GM18861 (cell line): ENCODE data around the gene GLT1D1.
"Not testable (repeated sequence)": the region's sequence is repeated elsewhere in the genome, so short reads cannot be mapped to it uniquely, and the experiment has no call there.

Experiments
- ATAC-seq: cut with Tn5 transposase; IDR thresholded peaks from one replicate; pipeline ENCODE4 v1.9.1; 2021; ENCODE audit not compliant: unreplicated experiment

GLT1D1 gene

DNA sequence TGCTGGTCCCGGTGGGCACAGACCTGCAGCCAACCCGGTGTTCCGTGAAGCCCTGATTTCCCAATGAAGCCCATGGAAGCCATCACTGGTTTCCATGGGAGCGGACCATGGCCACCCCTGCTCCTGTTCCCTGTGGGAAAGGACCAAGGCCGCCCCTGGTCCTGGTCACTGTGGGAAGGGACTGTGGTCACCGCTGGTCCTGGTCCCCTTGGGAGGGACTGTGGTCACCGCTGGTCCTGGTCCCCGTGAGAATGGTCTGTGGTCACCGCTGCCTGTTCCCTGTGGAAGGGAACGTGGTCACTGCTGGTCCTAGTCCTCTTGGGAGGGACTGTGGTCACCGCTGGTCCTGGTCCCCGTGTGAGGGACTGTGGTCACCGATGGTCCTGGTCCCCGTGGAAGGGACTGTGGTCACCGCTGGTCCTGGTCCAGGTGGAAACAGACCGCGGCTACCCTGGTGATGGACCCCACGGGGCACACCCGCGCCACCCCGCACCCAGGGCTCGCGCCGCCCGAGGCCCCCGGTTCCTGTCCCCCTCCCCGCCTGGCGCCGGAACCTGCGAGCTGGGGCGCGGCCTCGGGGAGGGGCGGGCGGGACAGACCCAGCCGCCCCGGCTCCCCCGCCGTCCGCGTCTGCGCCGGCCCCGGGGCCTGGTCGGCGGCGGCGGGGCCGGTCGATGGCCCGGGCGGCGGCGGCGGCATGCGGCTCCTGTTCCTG is at the start of gene GLT1D1:
GLT1D1 (plus strand) TSS at position 594 of the 715 bp plus-strand sequence; CDS start at position 698, 104 bp downstream.
- ATAC-seq = no peak

GRCh38 chr12:128803788-128804187 is 49.5 kb upstream of the GLT1D1 start:
- ATAC-seq = no peak

DNA sequence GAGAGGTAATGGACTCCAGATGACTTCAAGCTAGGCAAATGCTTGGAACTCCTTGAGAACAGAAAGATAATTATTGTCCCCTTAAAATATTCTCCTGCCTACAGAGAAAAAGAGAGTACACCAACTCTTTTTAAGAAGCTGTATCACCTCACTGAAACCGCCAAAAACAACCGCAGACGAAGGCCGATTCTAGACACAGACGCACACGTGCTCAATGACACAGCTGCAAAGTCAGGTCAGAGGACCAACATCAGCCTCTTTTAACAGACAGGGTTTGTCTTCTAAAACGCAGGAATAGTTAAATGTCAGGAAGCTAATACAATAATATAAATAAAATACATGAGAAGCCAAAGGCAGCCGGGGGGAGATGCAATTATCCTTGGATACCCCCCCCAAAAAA is 48.5 kb upstream of the GLT1D1 start:
- ATAC-seq = no peak

GRCh38 chr12:128805406-128805805 is 47.9 kb upstream of the GLT1D1 start:
- not testable (repeated sequence) for ATAC-seq

DNA sequence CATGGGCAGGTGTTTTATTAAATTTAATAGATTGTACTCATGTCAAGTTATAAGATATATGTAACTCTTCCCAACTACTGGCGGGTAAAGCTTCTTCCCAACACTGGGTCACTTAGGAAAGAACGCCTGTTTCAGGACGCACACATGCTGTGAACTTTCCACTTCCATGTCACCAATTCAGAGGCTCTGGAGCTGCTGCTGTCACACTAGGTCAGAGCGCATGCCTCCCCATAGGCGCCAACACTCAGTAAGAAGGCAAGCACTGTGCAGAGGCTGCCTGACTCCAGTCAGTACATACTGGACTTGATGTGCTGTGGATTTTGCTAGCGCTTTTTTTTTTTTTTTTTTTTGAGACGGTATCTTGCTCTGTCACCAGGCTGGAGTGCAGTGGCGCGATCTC is 46.7 kb upstream of the GLT1D1 start:
- ATAC-seq = no peak

GRCh38 chr12:128807161-128807724 is 46.0 kb upstream of the GLT1D1 start:
- ATAC-seq = no peak

- ATAC-seq = no peak
Observed at GRCh38 chr12:128808651-128809050, 44.6 kb upstream of the GLT1D1 start.

GRCh38 chr12:128810182-128811127 is 42.8 kb upstream of the GLT1D1 start:
- peak; percentile 87 for ATAC-seq

GRCh38 chr12:128811806-128812205 is 41.5 kb upstream of the GLT1D1 start:
- ATAC-seq = no peak

GRCh38 chr12:128813392-128813791 is 39.9 kb upstream of the GLT1D1 start:
- ATAC-seq = no peak

- ATAC-seq = peak; percentile 29
Observed at GRCh38 chr12:128813883-128814282, 39.4 kb upstream of the GLT1D1 start.

- no peak for ATAC-seq
Observed at GRCh38 chr12:128814411-128815261, 38.6 kb upstream of the GLT1D1 start.

DNA sequence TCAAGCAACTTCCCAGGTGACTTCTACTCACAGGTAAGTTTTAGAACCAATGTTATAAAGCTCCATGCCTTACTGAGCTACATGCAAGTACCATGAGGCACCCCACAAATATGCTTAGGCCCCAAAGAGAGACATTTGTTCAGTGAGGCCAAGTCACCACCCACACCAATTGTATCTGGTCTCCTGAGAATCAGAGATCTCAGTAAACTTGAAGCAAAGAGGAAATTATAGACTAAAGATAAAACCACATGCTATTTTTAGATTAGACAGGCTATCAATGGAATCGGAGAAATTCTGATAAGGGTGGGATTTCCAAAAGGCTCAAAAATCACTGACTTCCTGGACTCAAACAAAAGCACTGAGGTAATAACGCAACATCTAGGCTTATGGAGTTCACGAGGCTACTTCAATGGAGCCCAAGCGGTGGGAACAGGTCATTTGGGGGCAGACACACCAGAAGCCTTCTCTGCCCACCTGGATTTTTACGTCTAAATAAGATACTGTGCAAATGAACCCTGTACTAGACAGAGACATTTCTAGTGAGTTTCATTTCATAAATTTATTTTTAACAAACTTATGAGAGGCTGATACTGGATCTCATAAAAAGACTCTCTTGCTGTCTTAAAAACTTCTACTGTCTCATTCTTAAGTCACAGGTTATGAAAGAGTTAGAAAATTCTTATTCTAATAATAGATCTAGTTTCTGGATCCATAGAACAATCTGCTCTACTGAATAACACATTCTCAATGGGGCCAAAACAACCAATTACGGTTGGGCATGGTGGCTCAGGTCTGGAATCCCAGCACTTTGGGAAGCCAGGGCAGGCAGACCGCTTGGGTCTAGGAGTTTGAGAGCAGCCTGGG is 37.3 kb upstream of the GLT1D1 start:
- ATAC-seq = no peak

DNA sequence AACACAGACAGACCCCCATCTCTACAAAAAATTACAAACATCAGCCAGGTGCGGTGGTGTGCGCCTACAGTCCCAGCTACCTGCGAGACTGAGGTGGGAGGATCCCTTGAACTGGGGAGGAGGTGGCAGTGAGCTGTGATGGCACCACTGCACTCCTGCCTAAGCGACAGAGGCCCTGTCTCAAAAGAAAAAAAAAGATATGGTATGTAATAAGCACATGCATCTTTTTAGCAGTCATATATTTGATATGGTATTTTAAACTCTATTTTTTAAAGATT is 36.7 kb upstream of the GLT1D1 start:
- ATAC-seq = no peak

GRCh38 chr12:128817111-128818015 is 35.9 kb upstream of the GLT1D1 start:
- peak; percentile 37 for ATAC-seq

DNA sequence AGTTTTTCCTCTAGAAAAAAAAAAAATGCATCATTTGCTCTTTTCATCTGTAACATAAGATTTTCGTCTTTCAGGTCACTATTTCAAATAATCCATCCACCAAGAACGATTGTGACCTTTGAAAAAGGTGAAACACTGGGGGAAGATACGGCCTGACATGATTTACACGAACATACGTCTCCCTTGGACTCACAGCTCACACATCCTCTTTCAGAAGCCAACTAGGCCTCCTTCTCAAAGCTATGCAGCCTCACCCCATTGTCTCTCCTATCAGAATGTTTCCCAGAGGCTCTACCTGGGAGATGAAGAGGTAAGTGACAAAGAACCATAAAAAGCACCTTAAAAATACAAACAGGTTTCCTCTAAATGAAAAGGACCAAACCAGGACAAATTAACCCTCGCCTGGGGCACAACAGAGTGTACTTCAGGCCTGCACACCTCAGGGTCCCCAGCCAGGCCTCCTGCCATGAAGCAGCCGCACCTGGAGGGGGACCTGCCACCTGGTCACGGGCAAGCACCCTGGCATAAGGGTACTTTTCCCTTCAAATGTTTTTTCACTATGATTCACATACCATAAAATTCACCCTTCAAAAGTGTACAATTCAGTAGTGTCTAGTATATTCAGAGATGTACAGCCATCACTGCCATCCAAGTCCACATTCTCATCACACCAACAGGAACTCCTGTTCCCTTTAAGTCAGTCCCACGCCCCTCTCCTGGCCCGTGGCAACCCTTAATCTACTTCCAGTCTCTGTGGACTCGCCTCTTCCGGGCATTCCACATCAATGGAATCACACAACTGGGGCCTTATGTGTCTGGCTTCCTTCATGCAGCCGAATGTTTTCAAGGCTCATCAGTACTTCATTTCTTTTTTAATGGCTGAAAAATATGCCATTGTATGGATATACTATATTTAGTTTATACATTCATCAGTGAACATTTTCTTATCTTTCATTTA is 34.9 kb upstream of the GLT1D1 start:
- ATAC-seq = peak; percentile 30

- no peak for ATAC-seq
Observed at GRCh38 chr12:128819293-128820144, 33.8 kb upstream of the GLT1D1 start.
